K562 treated with DMSO at 1 percent for 48 hours (cell line): Measurements from ENCODE around the gene FAT2. TPM values are rescaled to one million over a fixed set of nuclear protein-coding genes. Genes with fewer than 3 reads are reported as not detected.

Experiments used
- total RNA-seq: library from RNA; unstranded; fragments of 300-600 nt; gene quantifications from 2 replicates; pipeline ENCODE4 v1.2.3, GENCODE V29; 2022; ENCODE audit warnings: low replicate concordance; ENCODE audit errors: extremely low read depth

The FAT2 gene, protein sequence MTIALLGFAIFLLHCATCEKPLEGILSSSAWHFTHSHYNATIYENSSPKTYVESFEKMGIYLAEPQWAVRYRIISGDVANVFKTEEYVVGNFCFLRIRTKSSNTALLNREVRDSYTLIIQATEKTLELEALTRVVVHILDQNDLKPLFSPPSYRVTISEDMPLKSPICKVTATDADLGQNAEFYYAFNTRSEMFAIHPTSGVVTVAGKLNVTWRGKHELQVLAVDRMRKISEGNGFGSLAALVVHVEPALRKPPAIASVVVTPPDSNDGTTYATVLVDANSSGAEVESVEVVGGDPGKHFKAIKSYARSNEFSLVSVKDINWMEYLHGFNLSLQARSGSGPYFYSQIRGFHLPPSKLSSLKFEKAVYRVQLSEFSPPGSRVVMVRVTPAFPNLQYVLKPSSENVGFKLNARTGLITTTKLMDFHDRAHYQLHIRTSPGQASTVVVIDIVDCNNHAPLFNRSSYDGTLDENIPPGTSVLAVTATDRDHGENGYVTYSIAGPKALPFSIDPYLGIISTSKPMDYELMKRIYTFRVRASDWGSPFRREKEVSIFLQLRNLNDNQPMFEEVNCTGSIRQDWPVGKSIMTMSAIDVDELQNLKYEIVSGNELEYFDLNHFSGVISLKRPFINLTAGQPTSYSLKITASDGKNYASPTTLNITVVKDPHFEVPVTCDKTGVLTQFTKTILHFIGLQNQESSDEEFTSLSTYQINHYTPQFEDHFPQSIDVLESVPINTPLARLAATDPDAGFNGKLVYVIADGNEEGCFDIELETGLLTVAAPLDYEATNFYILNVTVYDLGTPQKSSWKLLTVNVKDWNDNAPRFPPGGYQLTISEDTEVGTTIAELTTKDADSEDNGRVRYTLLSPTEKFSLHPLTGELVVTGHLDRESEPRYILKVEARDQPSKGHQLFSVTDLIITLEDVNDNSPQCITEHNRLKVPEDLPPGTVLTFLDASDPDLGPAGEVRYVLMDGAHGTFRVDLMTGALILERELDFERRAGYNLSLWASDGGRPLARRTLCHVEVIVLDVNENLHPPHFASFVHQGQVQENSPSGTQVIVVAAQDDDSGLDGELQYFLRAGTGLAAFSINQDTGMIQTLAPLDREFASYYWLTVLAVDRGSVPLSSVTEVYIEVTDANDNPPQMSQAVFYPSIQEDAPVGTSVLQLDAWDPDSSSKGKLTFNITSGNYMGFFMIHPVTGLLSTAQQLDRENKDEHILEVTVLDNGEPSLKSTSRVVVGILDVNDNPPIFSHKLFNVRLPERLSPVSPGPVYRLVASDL (N-terminal part only)
- not detected in 2 replicates for total RNA-seq

DNA sequence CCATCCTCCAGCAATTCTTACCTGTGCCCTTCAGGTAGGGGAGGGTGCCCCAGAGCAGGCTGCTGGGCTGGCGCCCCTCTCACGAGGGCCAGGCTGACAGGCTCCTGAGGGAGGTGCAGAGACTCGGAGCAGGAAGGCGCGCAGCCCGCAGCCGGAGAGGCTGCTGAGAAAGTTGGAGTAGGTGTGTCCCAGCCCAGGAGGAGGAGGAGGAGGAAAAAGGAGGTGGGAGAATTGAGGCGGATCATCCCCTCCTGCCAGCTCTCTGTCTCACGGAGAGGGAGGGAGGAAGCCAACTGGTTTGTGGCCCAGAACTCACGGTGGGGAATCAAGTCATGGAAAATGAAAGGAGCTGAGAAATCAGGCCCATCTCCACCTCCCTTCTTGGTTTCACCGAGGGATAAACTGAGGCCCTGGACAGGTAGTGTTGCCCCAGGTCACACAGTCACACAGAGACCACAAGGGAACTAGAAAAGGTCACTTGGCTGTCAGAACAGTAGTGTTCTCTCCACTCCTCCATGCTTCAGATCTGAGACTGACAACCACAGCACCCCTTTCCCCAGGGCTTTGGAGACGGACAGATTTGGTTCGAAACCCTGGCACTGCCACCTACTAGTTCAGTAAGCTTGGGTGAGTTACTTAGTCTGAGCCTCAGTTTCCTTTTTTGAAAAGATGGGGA, at the start of gene FAT2:
Gene FAT2, minus strand, starts transcription at position 188 of the 676 bp plus-strand sequence. CDS start 22,400 bp downstream, outside the sequence.

Other genes with a start within 250 kb of the FAT2 start
- gene SLC36A2, start 243.8 kb downstream of the FAT2 start, total RNA-seq: not detected in 2 replicates
- not detected in 2 replicates for gene SLC36A1, start 143.7 kb downstream of the FAT2 start, total RNA-seq
- not detected in 2 replicates for gene SPARC, start 95.6 kb upstream of the FAT2 start, total RNA-seq
- gene ATOX1, start 167.3 kb upstream of the FAT2 start, total RNA-seq: not detected in 2 replicates
- gene G3BP1, start 180.6 kb upstream of the FAT2 start, total RNA-seq: not detected in 2 replicates